HG03175 (cell line): ENCODE data around the gene COMT.
"Not testable (repeated sequence)": the region's sequence is repeated elsewhere in the genome, so short reads cannot be mapped to it uniquely, and the experiment has no call there.

Experiments used
- ATAC-seq: cut with Tn5 transposase; IDR thresholded peaks from one replicate; pipeline ENCODE4 v1.9.1; 2021; ENCODE audit warnings: mild to moderate bottlenecking, moderate library complexity; ENCODE audit not compliant: unreplicated experiment

The COMT gene

GRCh38 chr22:19928207-19928606 is 13.4 kb upstream of the COMT start:
- ATAC-seq = no peak

DNA sequence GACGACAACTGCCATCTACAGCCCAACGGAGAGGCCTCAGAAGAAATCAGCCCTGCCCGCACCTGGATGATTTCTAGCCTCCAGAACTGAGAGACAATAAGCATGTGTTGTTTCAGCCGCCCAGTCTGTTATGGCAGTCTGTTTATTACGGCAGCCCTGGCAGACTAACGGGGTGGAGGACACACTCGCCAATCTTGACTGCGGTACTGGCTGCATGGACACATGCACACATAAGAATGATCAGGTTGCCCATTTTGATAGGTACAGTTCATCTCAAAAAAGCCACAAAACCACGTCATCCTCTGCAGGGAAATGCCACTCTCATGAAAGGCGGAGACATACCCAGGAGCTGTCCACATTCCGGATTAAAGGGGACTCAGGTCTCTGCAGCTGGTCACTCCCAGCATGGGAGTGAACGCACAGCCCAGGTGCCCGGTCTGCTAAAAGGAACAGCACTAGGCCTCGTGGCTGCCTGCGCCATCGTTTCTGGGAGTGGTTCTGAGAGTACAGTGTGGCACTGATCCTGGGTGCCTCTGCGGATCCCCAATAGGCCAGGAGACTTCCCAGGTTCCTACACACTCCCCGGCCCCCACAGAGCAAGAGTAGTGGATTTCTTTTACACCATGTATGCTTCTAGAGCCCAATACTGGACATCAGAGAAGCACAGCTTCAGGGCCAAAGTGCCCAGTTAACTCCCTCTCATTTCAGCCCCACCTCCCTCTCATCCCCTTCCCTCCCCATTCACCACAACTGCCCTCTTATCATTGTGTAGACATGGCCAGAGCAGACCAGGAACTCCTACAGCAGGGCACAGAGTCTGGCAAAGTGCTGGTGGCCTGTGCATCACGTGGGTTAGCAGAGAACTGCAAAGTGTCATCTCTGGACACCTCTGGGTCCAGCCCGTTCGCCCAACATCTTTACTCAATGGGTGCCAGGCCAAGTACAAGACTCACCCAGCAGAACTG is 11.7 kb upstream of the COMT start:
- ATAC-seq = no peak

- no peak for ATAC-seq
These were observed 10.8 kb upstream of the COMT start for GRCh38 chr22:19930551-19931486.

DNA sequence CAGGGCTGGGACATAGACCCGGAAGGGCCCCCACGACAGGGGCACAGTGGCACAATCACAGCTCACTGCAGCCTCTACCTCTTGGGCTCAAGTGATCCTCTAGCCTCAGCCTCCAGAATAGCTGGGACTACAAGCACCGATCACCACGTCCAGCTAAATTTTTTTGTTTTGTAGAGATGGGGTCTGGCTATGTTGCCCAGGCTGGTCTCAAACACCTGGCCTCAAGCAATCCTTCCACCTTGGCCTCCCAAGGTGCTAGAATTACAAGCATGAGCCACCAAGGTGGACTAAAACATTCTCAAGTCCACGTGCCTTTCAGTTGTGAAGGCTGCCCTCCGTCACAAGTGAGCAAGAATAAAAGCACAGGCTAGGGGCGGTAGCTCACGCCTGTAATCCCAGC is 10.1 kb upstream of the COMT start:
- ATAC-seq = no peak

- no peak for ATAC-seq
These were observed 9.0 kb upstream of the COMT start for GRCh38 chr22:19932367-19933206.

DNA sequence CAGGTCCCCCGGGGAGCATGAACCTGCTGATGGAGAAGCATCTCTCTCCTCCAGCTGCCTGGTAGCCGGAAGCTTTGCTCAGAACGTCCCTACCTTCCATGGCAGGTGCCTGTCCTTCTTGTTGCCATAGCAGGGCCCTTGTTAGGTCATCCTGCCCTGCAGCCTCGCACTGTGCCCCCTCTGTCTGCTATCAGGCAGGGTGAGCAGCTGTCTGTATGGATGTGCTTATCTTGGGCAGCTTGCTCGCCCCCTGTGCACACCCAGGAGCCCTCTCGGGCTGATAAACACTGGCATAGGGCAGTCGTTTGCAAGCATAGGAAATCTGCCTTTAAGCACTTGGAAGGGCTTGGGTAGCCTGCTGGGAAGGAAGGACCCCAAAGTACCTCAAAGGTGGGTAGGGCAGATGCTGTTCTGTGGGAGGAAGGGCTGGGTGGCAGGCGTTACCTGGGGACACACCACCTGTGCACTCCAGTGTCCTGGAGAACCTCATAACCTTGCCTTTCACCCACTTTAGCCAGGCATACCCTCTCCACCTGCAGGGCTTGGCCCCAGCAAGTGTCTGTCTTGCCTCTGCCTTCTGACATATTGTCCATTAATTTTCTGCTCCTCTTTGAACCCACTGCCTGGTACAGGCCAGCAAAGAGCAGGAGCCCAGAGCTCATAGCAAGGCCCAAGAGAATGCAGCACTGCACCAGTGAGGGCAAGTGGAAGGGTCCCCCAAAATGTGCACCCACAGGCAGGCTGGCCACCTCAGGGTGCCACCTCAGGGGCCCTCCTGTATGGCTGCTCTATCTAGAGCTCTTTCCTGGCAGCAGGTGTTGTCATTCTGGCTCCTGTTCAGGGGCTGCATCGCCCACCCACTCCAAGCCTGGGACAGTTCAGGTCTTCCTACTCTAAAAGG is 8.0 kb upstream of the COMT start:
- no peak for ATAC-seq

GRCh38 chr22:19935123-19935718 is 6.4 kb upstream of the COMT start:
- not testable (repeated sequence) for ATAC-seq

GRCh38 chr22:19936513-19936912 is 5.1 kb upstream of the COMT start:
- ATAC-seq = no peak

DNA sequence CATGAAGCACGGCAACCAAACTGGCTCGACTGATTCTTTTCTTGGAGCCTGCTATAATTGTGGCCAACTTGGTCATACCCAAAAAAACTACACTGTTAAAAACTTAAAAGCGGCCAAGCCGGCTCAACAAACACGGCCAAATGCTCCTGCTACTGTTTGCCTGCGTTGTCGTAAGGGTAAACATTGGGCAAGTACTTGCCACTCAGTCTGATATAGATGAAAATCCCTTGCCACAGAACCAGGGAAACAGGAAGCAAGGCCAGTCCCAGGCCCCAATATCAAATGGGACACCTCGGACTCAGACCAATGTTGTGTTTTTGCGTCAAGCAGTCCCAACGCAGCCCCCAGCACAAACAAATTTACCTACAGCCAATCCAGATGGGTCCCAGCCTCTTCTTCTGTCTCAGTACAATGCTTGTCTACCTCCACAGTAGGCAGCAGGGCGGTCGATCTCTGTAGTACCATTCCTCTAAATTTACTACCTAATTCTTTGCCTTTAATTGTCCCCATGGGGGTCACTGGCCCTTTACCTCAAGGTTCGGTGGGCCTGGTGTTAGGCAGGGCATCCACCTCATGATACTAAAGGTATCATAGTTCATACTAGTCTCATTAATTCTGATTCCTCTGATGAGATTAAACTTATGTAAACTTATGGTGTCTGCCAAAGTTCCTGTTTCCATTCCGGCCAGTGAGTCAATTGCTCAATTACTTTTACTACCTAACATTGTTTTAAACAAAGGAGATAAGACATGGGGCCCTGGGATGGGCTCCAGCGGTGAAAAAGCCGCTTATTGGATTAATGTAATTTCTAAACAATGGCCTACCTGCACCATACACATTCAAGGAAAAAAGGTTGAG is 3.7 kb upstream of the COMT start:
- no peak for ATAC-seq

DNA sequence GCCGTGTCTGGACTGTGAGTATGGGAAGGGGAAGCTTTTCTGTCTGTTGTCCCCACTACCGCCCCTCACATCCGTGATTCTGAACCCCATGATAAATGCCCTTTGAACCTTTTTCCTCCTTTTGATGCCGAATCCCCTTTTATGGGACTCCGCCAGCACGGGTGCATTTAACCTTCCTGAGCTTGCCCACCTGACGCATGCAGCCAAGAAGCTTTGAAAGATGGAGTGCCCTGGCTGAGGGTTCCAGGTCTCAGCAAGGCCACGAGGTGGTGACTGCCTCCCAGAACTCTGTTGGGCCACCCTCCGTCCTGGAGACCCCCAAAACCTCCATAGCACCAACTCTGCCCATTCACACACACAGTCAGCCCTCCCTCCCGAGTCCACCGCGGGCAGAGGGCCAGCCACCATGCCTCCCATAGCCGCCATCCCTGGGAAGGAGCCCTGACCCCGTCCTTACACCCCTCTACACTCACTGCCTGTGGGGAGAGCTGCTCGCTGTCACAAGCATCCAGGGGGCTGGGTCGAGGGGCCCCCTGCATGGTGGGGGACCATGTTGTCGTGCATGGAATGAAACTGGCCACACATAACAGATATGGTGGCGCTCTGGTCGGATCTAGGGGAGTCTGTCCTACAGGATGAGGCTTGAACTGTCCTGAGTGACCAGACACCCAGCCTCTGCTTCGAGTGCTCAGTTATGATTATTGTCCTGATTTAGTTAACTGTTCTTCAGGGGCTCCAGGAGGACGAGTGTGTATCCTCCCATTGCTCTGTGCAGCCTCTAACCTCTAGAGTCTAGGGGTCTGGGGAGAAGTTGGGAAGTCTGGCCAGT is 822 bp upstream of the COMT start:
- no peak for ATAC-seq

- no peak for ATAC-seq
These were observed 847 bp downstream of the COMT start for GRCh38 chr22:19942157-19943081.

- ATAC-seq = no peak
These were observed 1.8 kb downstream of the COMT start for GRCh38 chr22:19943082-19944026.

- ATAC-seq = no peak
These were observed 6.6 kb downstream of the COMT start for GRCh38 chr22:19948057-19948760.

- ATAC-seq = no peak
These were observed 9.8 kb downstream of the COMT start for GRCh38 chr22:19951346-19951745.
